NB4 (cell line): ENCODE measurements around the gene SORBS1.

Experiments
- POLR2A ChIP-seq: IDR thresholded peaks from 2 replicates; pipeline ENCODE4 v1.6.1; 2011; ENCODE audit warnings: mild to moderate bottlenecking; ENCODE audit not compliant: insufficient read length; ENCODE audit errors: extremely low read depth
- TF ChIP-seq, protein P1 (sequence below): IDR thresholded peaks from one replicate; pipeline ENCODE4 v1.5.1; 2012; ENCODE audit warnings: low read depth, low read length

DNA sequence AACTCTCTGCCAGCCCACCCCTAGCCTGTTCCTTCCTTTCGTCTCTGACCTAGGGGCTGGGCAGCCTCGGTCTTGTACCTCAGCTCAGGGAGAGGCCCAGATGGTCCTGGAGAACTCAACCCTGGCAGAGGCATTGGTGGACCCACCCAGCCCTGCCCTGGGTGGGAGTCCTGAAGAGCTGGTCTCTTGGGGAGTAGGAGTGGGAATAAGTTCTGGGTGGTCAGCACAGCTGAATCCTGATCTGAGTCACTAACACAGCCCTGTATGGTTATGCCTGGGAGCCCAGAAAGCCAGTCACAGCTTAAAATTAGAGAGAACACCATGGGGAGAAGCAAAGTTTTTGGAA is 84.0 kb downstream of the SORBS1 start:
- TF ChIP-seq, protein P1, sequence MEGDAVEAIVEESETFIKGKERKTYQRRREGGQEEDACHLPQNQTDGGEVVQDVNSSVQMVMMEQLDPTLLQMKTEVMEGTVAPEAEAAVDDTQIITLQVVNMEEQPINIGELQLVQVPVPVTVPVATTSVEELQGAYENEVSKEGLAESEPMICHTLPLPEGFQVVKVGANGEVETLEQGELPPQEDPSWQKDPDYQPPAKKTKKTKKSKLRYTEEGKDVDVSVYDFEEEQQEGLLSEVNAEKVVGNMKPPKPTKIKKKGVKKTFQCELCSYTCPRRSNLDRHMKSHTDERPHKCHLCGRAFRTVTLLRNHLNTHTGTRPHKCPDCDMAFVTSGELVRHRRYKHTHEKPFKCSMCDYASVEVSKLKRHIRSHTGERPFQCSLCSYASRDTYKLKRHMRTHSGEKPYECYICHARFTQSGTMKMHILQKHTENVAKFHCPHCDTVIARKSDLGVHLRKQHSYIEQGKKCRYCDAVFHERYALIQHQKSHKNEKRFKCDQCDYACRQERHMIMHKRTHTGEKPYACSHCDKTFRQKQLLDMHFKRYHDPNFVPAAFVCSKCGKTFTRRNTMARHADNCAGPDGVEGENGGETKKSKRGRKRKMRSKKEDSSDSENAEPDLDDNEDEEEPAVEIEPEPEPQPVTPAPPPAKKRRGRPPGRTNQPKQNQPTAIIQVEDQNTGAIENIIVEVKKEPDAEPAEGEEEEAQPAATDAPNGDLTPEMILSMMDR: no peak
- no peak for TF ChIP-seq POLR2A
